HEK293 (cell line): ENCODE data around the gene IMMP1L.

ENCODE experiments used
- BCL11B ChIP-seq: fragments of 450-650 bp; formaldehyde crosslinking; IDR thresholded peaks from 2 replicates; pipeline ENCODE4 v1.5.1; 2016; ENCODE audit warnings: low read depth, missing biosample characterization, missing genetic modification characterization
- HIC1 ChIP-seq: fragments of 450-650 bp; formaldehyde crosslinking; IDR thresholded peaks from 2 replicates; pipeline ENCODE4 v1.5.1; 2016; ENCODE audit warnings: missing biosample characterization, missing genetic modification characterization
- KLF9 ChIP-seq: fragments of 450-650 bp; formaldehyde crosslinking; IDR thresholded peaks from 2 replicates; pipeline ENCODE4 v1.5.1; 2016; ENCODE audit warnings: missing biosample characterization, missing genetic modification characterization, low read depth
- SALL2 ChIP-seq: fragments of 450-650 bp; formaldehyde crosslinking; IDR thresholded peaks from 2 replicates; pipeline ENCODE4 v1.5.0; 2017; ENCODE audit warnings: missing biosample characterization, mild to moderate bottlenecking, missing genetic modification characterization, borderline replicate concordance
- SP7 ChIP-seq: fragments of 450-650 bp; formaldehyde crosslinking; IDR thresholded peaks from 2 replicates; pipeline ENCODE4 v1.5.1; 2016; ENCODE audit warnings: missing biosample characterization, missing genetic modification characterization
- TCF7L2 ChIP-seq: IDR thresholded peaks from 2 replicates; pipeline ENCODE4 v1.6.1; 2011; ENCODE audit warnings: low read depth, mild to moderate bottlenecking, inconsistent platforms, low read length, moderate library complexity, borderline replicate concordance
- WT1 ChIP-seq: fragments of 450-650 bp; formaldehyde crosslinking; IDR thresholded peaks from 2 replicates; pipeline ENCODE4 v1.5.1; 2016; ENCODE audit warnings: missing biosample characterization, missing genetic modification characterization
- ZBTB17 ChIP-seq: fragments of 450-650 bp; formaldehyde crosslinking; IDR thresholded peaks from 2 replicates; pipeline ENCODE4 v1.5.1; 2016; ENCODE audit warnings: missing biosample characterization, missing genetic modification characterization
- ZNF114 ChIP-seq: fragments of 450-650 bp; formaldehyde crosslinking; IDR thresholded peaks from 2 replicates; pipeline ENCODE4 v1.5.0; 2017; ENCODE audit warnings: missing biosample characterization, missing genetic modification characterization
- ZNF19 ChIP-seq: fragments of 450-650 bp; formaldehyde crosslinking; IDR thresholded peaks from 2 replicates; pipeline ENCODE4; 2016; ENCODE audit warnings: missing biosample characterization, missing genetic modification characterization, low read depth
- ZNF248 ChIP-seq: fragments of 450-650 bp; formaldehyde crosslinking; IDR thresholded peaks from 2 replicates; pipeline ENCODE4 v1.5.1; 2017; ENCODE audit warnings: missing biosample characterization, missing genetic modification characterization
- ZNF26 ChIP-seq: fragments of 450-650 bp; formaldehyde crosslinking; IDR thresholded peaks from 2 replicates; pipeline ENCODE4 v1.5.1; 2016; ENCODE audit warnings: missing biosample characterization, missing genetic modification characterization
- ZNF274 ChIP-seq, 2 experiments: fragments of 200-500 bp in 1 of 2; fragments of 450-650 bp in 1 of 2; sonication (Bioruptor generic) in 1 of 2; formaldehyde crosslinking in 1 of 2; IDR thresholded peaks; 2 replicates each; pipeline versions ENCODE4 v1.5.1 to v1.6.1; 2014 to 2016; ENCODE audit warnings: borderline replicate concordance in 1 of 2, inconsistent platforms in 1 of 2, low read length in 1 of 2, missing biosample characterization in 1 of 2, missing genetic modification characterization in 1 of 2
- ZNF404 ChIP-seq: fragments of 450-650 bp; formaldehyde crosslinking; IDR thresholded peaks from 2 replicates; pipeline ENCODE4 v1.5.1; 2017; ENCODE audit warnings: missing biosample characterization, missing genetic modification characterization
- ZNF426 ChIP-seq: fragments of 450-650 bp; formaldehyde crosslinking; IDR thresholded peaks from 2 replicates; pipeline ENCODE4 v1.5.1; 2017; ENCODE audit warnings: missing biosample characterization, missing genetic modification characterization, mild to moderate bottlenecking, inconsistent platforms, moderate library complexity
- ZNF433 ChIP-seq: fragments of 450-650 bp; formaldehyde crosslinking; IDR thresholded peaks from 2 replicates; pipeline ENCODE4 v1.5.1; 2016; ENCODE audit warnings: missing biosample characterization, missing genetic modification characterization, low read depth
- ZNF48 ChIP-seq: fragments of 450-650 bp; formaldehyde crosslinking; IDR thresholded peaks from 2 replicates; pipeline ENCODE4 v1.5.1; 2016; ENCODE audit warnings: missing biosample characterization, missing genetic modification characterization
- ZNF544 ChIP-seq: fragments of 450-650 bp; formaldehyde crosslinking; IDR thresholded peaks from 2 replicates; pipeline ENCODE4 v1.5.0; 2017; ENCODE audit warnings: missing biosample characterization, missing genetic modification characterization
- ZNF549 ChIP-seq: fragments of 450-650 bp; IDR thresholded peaks from 2 replicates; pipeline ENCODE4 v1.5.1; 2018; ENCODE audit warnings: missing biosample characterization, missing genetic modification characterization, mild to moderate bottlenecking, inconsistent platforms, moderate library complexity
- ZNF623 ChIP-seq: fragments of 450-650 bp; formaldehyde crosslinking; IDR thresholded peaks from 2 replicates; pipeline ENCODE4 v1.5.1; 2016; ENCODE audit warnings: missing biosample characterization, missing genetic modification characterization
- ZNF670 ChIP-seq: fragments of 450-650 bp; formaldehyde crosslinking; IDR thresholded peaks from 2 replicates; pipeline ENCODE4 v1.5.1; 2016; ENCODE audit warnings: missing biosample characterization, missing genetic modification characterization, low read depth
- ZNF776 ChIP-seq: fragments of 450-650 bp; formaldehyde crosslinking; IDR thresholded peaks from 2 replicates; pipeline ENCODE4 v1.5.0; 2017; ENCODE audit warnings: missing biosample characterization, missing genetic modification characterization, borderline replicate concordance
- TF ChIP-seq, protein P1 (sequence below): fragments of 450-650 bp; formaldehyde crosslinking; IDR thresholded peaks from 2 replicates; pipeline ENCODE4 v1.5.1; 2016; ENCODE audit warnings: missing biosample characterization, missing genetic modification characterization, borderline replicate concordance
- TF ChIP-seq, protein P2 (sequence below): fragments of 450-650 bp; formaldehyde crosslinking; IDR thresholded peaks from 2 replicates; pipeline ENCODE4 v1.5.1; 2016; ENCODE audit warnings: missing biosample characterization, missing genetic modification characterization
- TF ChIP-seq, protein P3 (sequence below): fragments of 450-650 bp; IDR thresholded peaks from 2 replicates; pipeline ENCODE4 v1.5.1; 2018; ENCODE audit warnings: missing biosample characterization, missing genetic modification characterization

Gene IMMP1L

DNA sequence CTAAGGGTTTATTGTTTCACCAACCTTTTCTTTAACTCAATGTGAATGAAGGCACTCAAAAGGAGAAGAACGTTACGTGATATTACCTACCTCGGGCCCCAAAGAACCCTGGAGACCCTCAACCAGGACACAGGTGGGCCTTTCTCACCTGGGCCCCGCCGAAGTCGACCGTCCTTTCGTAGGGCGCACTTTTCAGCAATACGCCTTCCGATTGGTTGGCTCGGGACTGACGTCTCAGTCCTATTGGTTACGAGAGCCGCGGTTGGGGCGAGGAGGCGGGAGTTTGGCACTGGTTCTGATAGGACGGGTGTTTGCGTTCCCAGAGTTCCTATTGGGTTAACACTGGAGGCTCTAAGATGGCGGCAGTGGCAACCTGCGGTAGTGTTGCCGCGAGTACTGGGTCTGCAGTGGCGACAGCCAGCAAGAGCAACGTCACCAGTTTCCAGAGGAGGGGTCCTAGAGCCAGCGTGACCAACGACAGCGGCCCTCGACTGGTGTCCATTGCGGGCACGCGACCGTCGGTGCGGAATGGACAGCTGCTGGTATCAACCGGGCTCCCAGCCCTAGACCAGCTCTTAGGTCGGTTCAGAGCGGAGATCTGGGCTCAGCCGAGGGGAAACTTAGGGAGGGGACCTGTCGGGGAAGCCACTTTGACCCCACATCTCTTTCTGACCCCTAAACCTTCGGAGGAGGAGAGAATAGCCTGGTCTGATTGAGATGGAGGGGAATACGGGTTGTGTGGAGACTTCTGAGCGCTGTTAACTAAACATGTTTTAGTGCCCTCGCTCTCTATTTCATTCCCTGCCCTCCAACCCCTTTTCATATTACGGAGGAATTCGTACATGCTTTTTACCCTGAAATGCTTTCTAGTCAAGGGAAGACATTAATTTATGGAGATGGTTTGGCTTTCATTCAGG, at the start of gene IMMP1L, which contains the start of gene ELP4 (continued):
- TF ChIP-seq ZNF274 (IDR thresholded peaks at IDR 0.05; ENCODE audit: low read length) (no peak), ZNF274 (tag by site-specific recombination; IDR thresholded peaks at IDR 0.05; ENCODE audit: borderline replicate concordance) (no peak), ZNF19 (tag by site-specific recombination) (no peak), ZNF114 (tag by site-specific recombination) (no peak), SALL2 (tag by site-specific recombination) (no peak), ZNF404 (tag by site-specific recombination) (no peak), ZNF623 (tag by site-specific recombination) (no peak), ZNF544 (tag by site-specific recombination) (no peak), ZNF549 (tag by site-specific recombination) (no peak), SP7 (tag by site-specific recombination) (peak; percentile 40; the same call in 1 of the 2 replicates), ZBTB17 (tag by site-specific recombination) (no peak), BCL11B (tag by site-specific recombination) (no peak), TCF7L2 (no peak), ZNF670 (tag by site-specific recombination) (no peak), KLF9 (tag by site-specific recombination) (no peak), ZNF426 (no peak), WT1 (no peak), ZNF26 (tag by site-specific recombination) (no peak), ZNF433 (tag by site-specific recombination) (no peak), ZNF48 (tag by site-specific recombination) (no peak), ZNF776 (tag by site-specific recombination) (no peak), HIC1 (no peak), ZNF248 (tag by site-specific recombination) (no peak)
- TF ChIP-seq, protein P1, sequence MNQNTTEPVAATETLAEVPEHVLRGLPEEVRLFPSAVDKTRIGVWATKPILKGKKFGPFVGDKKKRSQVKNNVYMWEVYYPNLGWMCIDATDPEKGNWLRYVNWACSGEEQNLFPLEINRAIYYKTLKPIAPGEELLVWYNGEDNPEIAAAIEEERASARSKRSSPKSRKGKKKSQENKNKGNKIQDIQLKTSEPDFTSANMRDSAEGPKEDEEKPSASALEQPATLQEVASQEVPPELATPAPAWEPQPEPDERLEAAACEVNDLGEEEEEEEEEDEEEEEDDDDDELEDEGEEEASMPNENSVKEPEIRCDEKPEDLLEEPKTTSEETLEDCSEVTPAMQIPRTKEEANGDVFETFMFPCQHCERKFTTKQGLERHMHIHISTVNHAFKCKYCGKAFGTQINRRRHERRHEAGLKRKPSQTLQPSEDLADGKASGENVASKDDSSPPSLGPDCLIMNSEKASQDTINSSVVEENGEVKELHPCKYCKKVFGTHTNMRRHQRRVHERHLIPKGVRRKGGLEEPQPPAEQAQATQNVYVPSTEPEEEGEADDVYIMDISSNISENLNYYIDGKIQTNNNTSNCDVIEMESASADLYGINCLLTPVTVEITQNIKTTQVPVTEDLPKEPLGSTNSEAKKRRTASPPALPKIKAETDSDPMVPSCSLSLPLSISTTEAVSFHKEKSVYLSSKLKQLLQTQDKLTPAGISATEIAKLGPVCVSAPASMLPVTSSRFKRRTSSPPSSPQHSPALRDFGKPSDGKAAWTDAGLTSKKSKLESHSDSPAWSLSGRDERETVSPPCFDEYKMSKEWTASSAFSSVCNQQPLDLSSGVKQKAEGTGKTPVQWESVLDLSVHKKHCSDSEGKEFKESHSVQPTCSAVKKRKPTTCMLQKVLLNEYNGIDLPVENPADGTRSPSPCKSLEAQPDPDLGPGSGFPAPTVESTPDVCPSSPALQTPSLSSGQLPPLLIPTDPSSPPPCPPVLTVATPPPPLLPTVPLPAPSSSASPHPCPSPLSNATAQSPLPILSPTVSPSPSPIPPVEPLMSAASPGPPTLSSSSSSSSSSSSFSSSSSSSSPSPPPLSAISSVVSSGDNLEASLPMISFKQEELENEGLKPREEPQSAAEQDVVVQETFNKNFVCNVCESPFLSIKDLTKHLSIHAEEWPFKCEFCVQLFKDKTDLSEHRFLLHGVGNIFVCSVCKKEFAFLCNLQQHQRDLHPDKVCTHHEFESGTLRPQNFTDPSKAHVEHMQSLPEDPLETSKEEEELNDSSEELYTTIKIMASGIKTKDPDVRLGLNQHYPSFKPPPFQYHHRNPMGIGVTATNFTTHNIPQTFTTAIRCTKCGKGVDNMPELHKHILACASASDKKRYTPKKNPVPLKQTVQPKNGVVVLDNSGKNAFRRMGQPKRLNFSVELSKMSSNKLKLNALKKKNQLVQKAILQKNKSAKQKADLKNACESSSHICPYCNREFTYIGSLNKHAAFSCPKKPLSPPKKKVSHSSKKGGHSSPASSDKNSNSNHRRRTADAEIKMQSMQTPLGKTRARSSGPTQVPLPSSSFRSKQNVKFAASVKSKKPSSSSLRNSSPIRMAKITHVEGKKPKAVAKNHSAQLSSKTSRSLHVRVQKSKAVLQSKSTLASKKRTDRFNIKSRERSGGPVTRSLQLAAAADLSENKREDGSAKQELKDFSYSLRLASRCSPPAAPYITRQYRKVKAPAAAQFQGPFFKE (tag by site-specific recombination) = no peak
- TF ChIP-seq, protein P2, sequence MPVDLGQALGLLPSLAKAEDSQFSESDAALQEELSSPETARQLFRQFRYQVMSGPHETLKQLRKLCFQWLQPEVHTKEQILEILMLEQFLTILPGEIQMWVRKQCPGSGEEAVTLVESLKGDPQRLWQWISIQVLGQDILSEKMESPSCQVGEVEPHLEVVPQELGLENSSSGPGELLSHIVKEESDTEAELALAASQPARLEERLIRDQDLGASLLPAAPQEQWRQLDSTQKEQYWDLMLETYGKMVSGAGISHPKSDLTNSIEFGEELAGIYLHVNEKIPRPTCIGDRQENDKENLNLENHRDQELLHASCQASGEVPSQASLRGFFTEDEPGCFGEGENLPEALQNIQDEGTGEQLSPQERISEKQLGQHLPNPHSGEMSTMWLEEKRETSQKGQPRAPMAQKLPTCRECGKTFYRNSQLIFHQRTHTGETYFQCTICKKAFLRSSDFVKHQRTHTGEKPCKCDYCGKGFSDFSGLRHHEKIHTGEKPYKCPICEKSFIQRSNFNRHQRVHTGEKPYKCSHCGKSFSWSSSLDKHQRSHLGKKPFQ (tag by site-specific recombination) = no peak
- TF ChIP-seq, protein P3, sequence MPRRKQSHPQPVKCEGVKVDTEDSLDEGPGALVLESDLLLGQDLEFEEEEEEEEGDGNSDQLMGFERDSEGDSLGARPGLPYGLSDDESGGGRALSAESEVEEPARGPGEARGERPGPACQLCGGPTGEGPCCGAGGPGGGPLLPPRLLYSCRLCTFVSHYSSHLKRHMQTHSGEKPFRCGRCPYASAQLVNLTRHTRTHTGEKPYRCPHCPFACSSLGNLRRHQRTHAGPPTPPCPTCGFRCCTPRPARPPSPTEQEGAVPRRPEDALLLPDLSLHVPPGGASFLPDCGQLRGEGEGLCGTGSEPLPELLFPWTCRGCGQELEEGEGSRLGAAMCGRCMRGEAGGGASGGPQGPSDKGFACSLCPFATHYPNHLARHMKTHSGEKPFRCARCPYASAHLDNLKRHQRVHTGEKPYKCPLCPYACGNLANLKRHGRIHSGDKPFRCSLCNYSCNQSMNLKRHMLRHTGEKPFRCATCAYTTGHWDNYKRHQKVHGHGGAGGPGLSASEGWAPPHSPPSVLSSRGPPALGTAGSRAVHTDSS = no peak
